ENCODE results near the gene GNG12. TPM values are rescaled to one million over a fixed set of nuclear protein-coding genes. Genes with fewer than 3 reads are reported as not detected.
A peak's percentile ranks its signal among the peaks of the same experiment; 100 is the strongest.
"Not testable (repeated sequence)": the region's sequence is repeated elsewhere in the genome, so short reads cannot be mapped to it uniquely, and the experiment has no call there.

Gene GNG12
- total RNA-seq, 1 donor from 2014 or later = 1.3 TPM

DNA sequence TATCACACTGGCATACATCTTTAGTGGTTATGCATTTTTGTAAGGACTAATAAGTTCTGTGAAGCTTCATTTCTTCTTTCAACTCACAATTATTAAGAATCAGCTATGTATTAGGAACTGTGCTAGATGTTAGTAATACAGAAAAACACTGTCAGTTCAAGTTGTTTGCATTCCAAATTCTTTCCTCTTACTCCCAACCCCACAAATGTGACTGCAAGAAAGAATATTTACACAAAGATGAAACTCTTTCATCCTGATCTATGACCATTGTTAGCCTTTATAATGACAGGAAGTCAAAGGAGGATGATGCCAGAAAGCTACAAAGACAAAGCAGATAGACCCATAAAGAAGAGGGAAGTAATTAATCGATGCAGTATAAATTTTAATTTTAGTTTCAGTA is 169.2 kb downstream of the GNG12 start:
- H3K9me3 Mint-ChIP-seq (ENCODE audit: unreplicated experiment) = no peaks in the 10 kb centered on the region
- H3K36me3 Mint-ChIP-seq (ENCODE audit: unreplicated experiment) = no peaks in the 10 kb centered on the region
- H3K27me3 Mint-ChIP-seq (ENCODE audit: unreplicated experiment) = no peaks in the 10 kb centered on the region
- H3K27ac Mint-ChIP-seq (ENCODE audit: unreplicated experiment) = no peak overlapping the region
- TF ChIP-seq, protein P1, sequence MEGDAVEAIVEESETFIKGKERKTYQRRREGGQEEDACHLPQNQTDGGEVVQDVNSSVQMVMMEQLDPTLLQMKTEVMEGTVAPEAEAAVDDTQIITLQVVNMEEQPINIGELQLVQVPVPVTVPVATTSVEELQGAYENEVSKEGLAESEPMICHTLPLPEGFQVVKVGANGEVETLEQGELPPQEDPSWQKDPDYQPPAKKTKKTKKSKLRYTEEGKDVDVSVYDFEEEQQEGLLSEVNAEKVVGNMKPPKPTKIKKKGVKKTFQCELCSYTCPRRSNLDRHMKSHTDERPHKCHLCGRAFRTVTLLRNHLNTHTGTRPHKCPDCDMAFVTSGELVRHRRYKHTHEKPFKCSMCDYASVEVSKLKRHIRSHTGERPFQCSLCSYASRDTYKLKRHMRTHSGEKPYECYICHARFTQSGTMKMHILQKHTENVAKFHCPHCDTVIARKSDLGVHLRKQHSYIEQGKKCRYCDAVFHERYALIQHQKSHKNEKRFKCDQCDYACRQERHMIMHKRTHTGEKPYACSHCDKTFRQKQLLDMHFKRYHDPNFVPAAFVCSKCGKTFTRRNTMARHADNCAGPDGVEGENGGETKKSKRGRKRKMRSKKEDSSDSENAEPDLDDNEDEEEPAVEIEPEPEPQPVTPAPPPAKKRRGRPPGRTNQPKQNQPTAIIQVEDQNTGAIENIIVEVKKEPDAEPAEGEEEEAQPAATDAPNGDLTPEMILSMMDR (IDR thresholded peaks at IDR 0.05; ENCODE audit: partially characterized antibody, unreplicated experiment) = no peak
- no peak for DNase-seq
- H3K4me3 Mint-ChIP-seq (ENCODE audit: unreplicated experiment) = no peak overlapping the region
- H3K4me1 Mint-ChIP-seq (ENCODE audit: low read depth, unreplicated experiment) = no peaks in the 10 kb centered on the region

DNA sequence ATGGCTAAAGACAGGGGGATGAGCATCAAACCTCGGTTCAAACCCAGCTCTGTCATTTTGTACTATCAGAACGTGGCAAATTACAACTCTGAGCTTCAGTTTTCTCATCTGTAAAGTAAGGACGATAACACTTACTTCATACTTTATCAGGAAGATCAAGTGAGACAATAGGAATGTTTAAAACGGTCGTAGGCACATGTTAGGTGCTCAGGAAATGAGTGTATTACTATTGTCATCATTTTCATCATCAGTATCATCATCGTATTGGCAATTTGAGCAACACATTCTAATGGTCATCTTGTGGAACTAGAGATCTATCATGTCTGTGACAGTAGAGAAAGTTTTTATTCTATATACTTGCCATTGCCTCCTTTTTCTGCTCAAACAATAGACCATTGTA is 170.4 kb downstream of the GNG12 start:
- no peaks in the 10 kb centered on the region for H3K4me1 Mint-ChIP-seq (ENCODE audit: low read depth, unreplicated experiment)
- no peak for DNase-seq
- no peaks in the 10 kb centered on the region for H3K27me3 Mint-ChIP-seq (ENCODE audit: unreplicated experiment)
- H3K9me3 Mint-ChIP-seq (ENCODE audit: unreplicated experiment) = no peaks in the 10 kb centered on the region
- H3K27ac Mint-ChIP-seq (ENCODE audit: unreplicated experiment) = no peak overlapping the region
- H3K4me3 Mint-ChIP-seq (ENCODE audit: unreplicated experiment) = no peak overlapping the region
- no peaks in the 10 kb centered on the region for H3K36me3 Mint-ChIP-seq (ENCODE audit: unreplicated experiment)
- TF ChIP-seq, protein P1 (IDR thresholded peaks at IDR 0.05; ENCODE audit: partially characterized antibody, unreplicated experiment) = no peak

DNA sequence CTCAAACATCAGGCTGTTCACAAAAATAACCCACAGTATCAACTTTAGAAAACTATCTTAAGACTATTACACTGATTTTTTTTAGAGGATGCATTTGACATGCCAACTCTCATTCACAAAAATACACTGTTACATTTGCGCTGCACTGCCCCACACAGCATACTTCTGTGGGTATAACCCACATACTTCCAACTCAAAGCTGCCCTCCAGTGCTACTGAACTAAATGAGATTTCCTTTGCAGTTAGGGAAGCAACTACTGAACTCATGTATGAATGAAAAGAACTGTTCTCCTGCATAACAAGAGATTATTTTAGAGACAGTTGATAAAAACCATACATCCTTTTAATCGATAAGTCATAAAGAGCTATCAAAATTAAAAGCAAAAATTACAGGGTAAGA is 174.0 kb downstream of the GNG12 start:
- Mint-ChIP-seq H3K9me3 (ENCODE audit: unreplicated experiment) (no peaks in the 10 kb centered on the region), H3K27me3 (ENCODE audit: unreplicated experiment) (no peaks in the 10 kb centered on the region), H3K36me3 (ENCODE audit: unreplicated experiment) (no peaks in the 10 kb centered on the region), H3K4me1 (ENCODE audit: low read depth, unreplicated experiment) (no peaks in the 10 kb centered on the region), H3K4me3 (ENCODE audit: unreplicated experiment) (no peak overlapping the region), H3K27ac (ENCODE audit: unreplicated experiment) (no peak overlapping the region)
- TF ChIP-seq, protein P1 (IDR thresholded peaks at IDR 0.05; ENCODE audit: partially characterized antibody, unreplicated experiment) = no peak
- no peak for DNase-seq

DNA sequence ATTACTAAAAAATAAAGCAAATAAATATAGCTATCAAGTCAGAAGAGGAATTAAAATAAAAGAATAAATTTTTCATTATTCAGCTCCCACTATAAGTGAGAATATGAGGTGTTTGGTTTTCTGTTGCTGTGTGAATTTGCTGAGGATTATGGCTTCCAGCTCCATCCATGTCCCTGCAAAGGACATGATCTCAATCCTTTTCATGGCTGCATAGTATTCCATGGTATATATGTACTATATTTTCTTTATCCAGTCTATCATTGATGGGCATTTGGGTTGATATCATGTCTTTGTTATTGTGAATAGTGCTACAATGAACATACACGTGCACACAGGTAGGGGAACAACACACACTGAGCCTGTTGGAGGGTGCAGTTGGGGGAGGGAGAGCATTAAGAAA is 176.1 kb downstream of the GNG12 start:
- not testable (repeated sequence) for H3K36me3 Mint-ChIP-seq (ENCODE audit: unreplicated experiment); H3K4me1 Mint-ChIP-seq (ENCODE audit: low read depth, unreplicated experiment); H3K27me3 Mint-ChIP-seq (ENCODE audit: unreplicated experiment); H3K9me3 Mint-ChIP-seq (ENCODE audit: unreplicated experiment); DNase-seq; H3K4me3 Mint-ChIP-seq (ENCODE audit: unreplicated experiment); H3K27ac Mint-ChIP-seq (ENCODE audit: unreplicated experiment)

DNA sequence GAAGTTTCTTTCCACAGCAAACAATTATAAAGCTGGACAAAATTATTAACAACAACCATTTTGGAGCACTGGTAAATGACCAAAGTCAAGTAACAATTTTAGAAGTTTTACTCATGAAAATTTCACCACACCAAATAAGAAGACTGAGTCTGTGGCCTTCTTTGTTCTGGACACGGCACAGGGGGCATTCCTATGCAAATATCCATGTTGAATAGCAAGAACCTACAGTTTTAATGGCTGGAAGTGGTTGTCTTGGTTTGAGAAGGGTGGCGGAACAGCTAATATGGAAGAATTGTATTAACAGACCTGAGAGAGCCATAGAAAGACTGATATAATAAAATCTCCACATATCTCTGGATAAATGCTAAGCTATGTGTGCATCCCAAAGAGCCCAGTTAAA is 177.7 kb downstream of the GNG12 start:
- Mint-ChIP-seq H3K36me3 (ENCODE audit: unreplicated experiment) (no peaks in the 10 kb centered on the region), H3K27ac (ENCODE audit: unreplicated experiment) (no peak overlapping the region), H3K9me3 (ENCODE audit: unreplicated experiment) (peaks cover 2% of the 10 kb centered on the region), H3K4me1 (ENCODE audit: low read depth, unreplicated experiment) (no peaks in the 10 kb centered on the region), H3K4me3 (ENCODE audit: unreplicated experiment) (no peak overlapping the region), H3K27me3 (ENCODE audit: unreplicated experiment) (peaks cover 9% of the 10 kb centered on the region)
- TF ChIP-seq, protein P1 (IDR thresholded peaks at IDR 0.05; ENCODE audit: partially characterized antibody, unreplicated experiment) = no peak
- no peak for DNase-seq

DNA sequence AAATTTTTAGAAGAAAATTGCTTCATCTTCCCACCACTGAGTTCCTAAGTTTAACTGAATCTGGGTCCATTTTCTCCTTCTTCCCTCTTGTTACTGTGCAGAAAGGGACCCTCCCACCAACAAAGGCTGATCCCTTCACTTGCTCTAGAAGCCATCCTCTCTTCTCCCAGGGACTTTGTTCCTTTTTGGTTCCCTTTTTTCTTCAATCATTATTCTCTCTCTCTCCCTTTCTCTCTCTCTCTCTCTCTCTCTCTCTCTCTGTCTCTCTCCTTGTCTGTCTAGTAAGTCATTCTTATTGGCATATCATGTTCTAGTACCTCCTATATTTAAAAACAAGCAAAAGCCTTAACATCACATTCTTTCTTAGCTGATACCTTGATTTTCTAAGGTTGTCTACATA is 180.0 kb downstream of the GNG12 start:
- peak overlapping the region; percentile 10 for H3K27ac Mint-ChIP-seq (ENCODE audit: unreplicated experiment)
- H3K4me1 Mint-ChIP-seq (ENCODE audit: low read depth, unreplicated experiment) = peaks cover 7% of the 10 kb centered on the region
- H3K4me3 Mint-ChIP-seq (ENCODE audit: unreplicated experiment) = no peak overlapping the region
- peaks cover 9% of the 10 kb centered on the region for H3K27me3 Mint-ChIP-seq (ENCODE audit: unreplicated experiment)
- no peaks in the 10 kb centered on the region for H3K36me3 Mint-ChIP-seq (ENCODE audit: unreplicated experiment)
- DNase-seq = no peak
- peaks cover 2% of the 10 kb centered on the region for H3K9me3 Mint-ChIP-seq (ENCODE audit: unreplicated experiment)
- TF ChIP-seq, protein P1 (IDR thresholded peaks at IDR 0.05; ENCODE audit: partially characterized antibody, unreplicated experiment) = no peak
